HepG2 (cell line): ENCODE results near the gene ELP2. TPM values are rescaled to one million over a fixed set of nuclear protein-coding genes. Genes with fewer than 3 reads are reported as not detected.

Experiments used
- ATAC-seq: fragments of 200-7000 bp; cut with Tn5 transposase; 3 replicates; pipeline ENCODE4 v1.9.1; 2020; ENCODE audit warnings: mild to moderate bottlenecking, moderate library complexity
- BruUV-seq: library from RNA; stranded (reverse); fragments of 400-500 nt; replicated peaks from 2 replicates; lab custom pipeline; 2021; lab: Mats Ljungman, UMichigan
- CTCF ChIA-PET: fragments of 300-600 bp; formaldehyde crosslinking; extraction: SDS; loops from one replicate; lab custom pipeline; 2021; ENCODE audit warnings: low total read pairs, inconsistent platforms, low intra/inter-chr PET ratio; lab: Yijun Ruan, JAX
- POLR2A ChIA-PET: fragments of 350-600 bp; sonication (Branson Sonifier 250); formaldehyde crosslinking; loops from one replicate; lab custom pipeline; 2020; ENCODE audit warnings: antibody characterized with exemption, inconsistent platforms; lab: Yijun Ruan, JAX
- DNase-seq: peaks from one replicate; pipeline ENCODE4 v3.0.0-alpha.2; 2015; ENCODE audit warnings: low spot score
- FAIRE-seq: peaks from 3 replicates; lab custom pipeline; 2011; peaks lifted over from hg19 to GRCh38; lab: Jason Lieb, UNC
- H2AFZ ChIP-seq: one replicate; pipeline ENCODE4 v1.6.1; 2011; ENCODE audit warnings: low read length, inconsistent platforms
- H3K27ac ChIP-seq: fragments of 300-600 bp; 3 replicates; pipeline ENCODE4 v1.8.0; 2011; ENCODE audit warnings: mixed run types, mild to moderate bottlenecking, mixed read lengths, low read length, inconsistent platforms; ENCODE audit not compliant: insufficient read depth; ENCODE audit errors: extremely low read length
- H3K27me3 ChIP-seq, 2 experiments: fragments of 200-600 bp in 1 of 2; 2 replicates in 1 of 2; 3 replicates in 1 of 2; pipeline versions ENCODE4 v1.6.0 to v1.8.0; 2011; ENCODE audit warnings: low read length in 2 of 2, mild to moderate bottlenecking in 2 of 2, moderate library complexity in 2 of 2, inconsistent platforms in 1 of 2; ENCODE audit not compliant: insufficient read depth in 2 of 2, control insufficient read depth in 1 of 2
- H3K36me3 ChIP-seq, 2 experiments: fragments of 200-600 bp in 1 of 2; replicated peaks in 1 of 2; 2 replicates in 1 of 2; 3 replicates in 1 of 2; pipeline versions ENCODE4 v1.5.1 to v1.8.0; 2011; ENCODE audit warnings: low read length in 2 of 2, inconsistent platforms in 1 of 2; ENCODE audit not compliant: insufficient read depth in 2 of 2, control insufficient read depth in 1 of 2
- H3K4me1 ChIP-seq: 2 replicates; pipeline ENCODE4 v1.5.1; 2012; ENCODE audit warnings: low read length, inconsistent platforms; ENCODE audit not compliant: insufficient read depth
- H3K4me2 ChIP-seq: 2 replicates; pipeline ENCODE4 v1.6.0; 2011; ENCODE audit warnings: low read depth, low read length, inconsistent platforms
- H3K4me3 ChIP-seq, 3 experiments: fragments of 200-600 bp in 1 of 3; sonication (generic), shearing (Covaris generic) in 1 of 3; replicated peaks in 1 of 3; 2 replicates each; pipeline ENCODE4 v1.5.1; 2011 to 2016; ENCODE audit warnings: low read length in 3 of 3, inconsistent platforms in 2 of 3, low read depth in 2 of 3, mild to moderate bottlenecking in 2 of 3, control low read depth in 1 of 3, mixed read lengths in 1 of 3; ENCODE audit not compliant: insufficient read depth in 1 of 3
- H3K79me2 ChIP-seq: one replicate; pipeline ENCODE4 v1.6.1; 2011; ENCODE audit warnings: low read length, inconsistent platforms; ENCODE audit not compliant: insufficient read depth
- H3K9ac ChIP-seq: 2 replicates; pipeline ENCODE4 v1.6.0; 2011; ENCODE audit warnings: mild to moderate bottlenecking, low read depth, low read length, inconsistent platforms; ENCODE audit not compliant: insufficient read depth
- H3K9me3 ChIP-seq: 2 replicates; pipeline ENCODE4 v1.5.1; 2012; ENCODE audit warnings: mild to moderate bottlenecking, low read length
- H4K20me1 ChIP-seq: 2 replicates; pipeline ENCODE4 v1.6.0; 2011; ENCODE audit warnings: inconsistent platforms, mild to moderate bottlenecking, low read length, moderate library complexity; ENCODE audit not compliant: insufficient read depth
- AHR ChIP-seq: IDR thresholded peaks from 2 replicates; pipeline ENCODE4 v1.6.1; 2018; ENCODE audit warnings: missing genetic modification reagents, missing compliant biosample characterization
- ARID2 ChIP-seq: sonication (generic); formaldehyde crosslinking; IDR thresholded peaks from 2 replicates; pipeline ENCODE4 v1.8.1; 2022; ENCODE audit warnings: mild to moderate bottlenecking, missing genetic modification reagents, borderline replicate concordance
- NFYB ChIP-seq: sonication (generic); formaldehyde crosslinking; IDR thresholded peaks from 2 replicates; pipeline ENCODE4 v1.4.0; 2020; ENCODE audit warnings: missing genetic modification reagents
- ONECUT2 ChIP-seq: sonication (generic); formaldehyde crosslinking; IDR thresholded peaks from 2 replicates; pipeline ENCODE4 v1.4.0; 2020; ENCODE audit warnings: missing genetic modification reagents
- ZNF672 ChIP-seq: sonication (generic); formaldehyde crosslinking; IDR thresholded peaks from 2 replicates; pipeline ENCODE4 v1.8.1; 2022; ENCODE audit warnings: missing genetic modification reagents
- ZNF883 ChIP-seq: sonication (generic); formaldehyde crosslinking; IDR thresholded peaks from 2 replicates; pipeline ENCODE4 v1.5.1; 2020; ENCODE audit warnings: mild to moderate bottlenecking, missing genetic modification reagents; ENCODE audit errors: not compliant biosample characterization
- WGBS: methylation state at CpG from one replicate; pipeline ENCODE4 v1.1.6; 2017; ENCODE audit warnings: low lambda C conversion rate; 5-methylcytosine and 5-hydroxymethylcytosine counted together
- in situ Hi-C: cut with HindIII; loops from 2 replicates; pipeline ENCODE4 v1.10.0; 2017; ENCODE audit warnings: low pct_unique_long_range_greater_than_20kb; ENCODE audit not compliant: extremely low pct_ligation_motif_present
- intact Hi-C: fragments of 100-400 bp; cut with micrococcal nuclease; formaldehyde crosslinking; loops from one replicate; pipeline ENCODE4 v1.10.0; 2022; ENCODE audit not compliant: unreplicated experiment
- polyA plus RNA-seq, 8 experiments: library from polyadenylated mRNA; depleted of rRNA in 3 of 8; stranded (reverse) in 7 of 8; unstranded in 1 of 8; fragments of >200 nt; fragmentation: Illumina TruSeq in 4 of 8; extraction: Trizol in 4 of 8; gene quantifications; 2 replicates each; pipeline versions ENCODE4 v1.2.1 to v1.2.3, GENCODE V29; 2011 to 2016; ENCODE audit warnings: low read depth in 4 of 8, missing spikeins in 1 of 8, mixed read lengths in 1 of 8; ENCODE audit not compliant: insufficient read depth in 1 of 8
- total RNA-seq, 5 experiments: library from RNA; depleted of rRNA; stranded (reverse); fragments of >200 nt; fragmentation: Illumina TruSeq; extraction: Trizol; gene quantifications; 2 replicates each; pipeline ENCODE4 v1.2.3, GENCODE V29; 2016; ENCODE audit warnings: low read depth in 1 of 5
- TF ChIP-seq, protein P1 (sequence below): IDR thresholded peaks from 2 replicates; pipeline ENCODE4 v1.6.1; 2016; ENCODE audit warnings: mild to moderate bottlenecking, missing biosample characterization, missing genetic modification reagents
- TF ChIP-seq, protein P2 (sequence below): sonication (generic); formaldehyde crosslinking; IDR thresholded peaks from 2 replicates; pipeline ENCODE4 v1.5.0; 2020; ENCODE audit warnings: missing genetic modification reagents, mild to moderate bottlenecking, borderline replicate concordance
- TF ChIP-seq, protein P3 (sequence below): sonication (generic); formaldehyde crosslinking; IDR thresholded peaks from 2 replicates; pipeline ENCODE4 v1.8.1; 2023; ENCODE audit warnings: missing genetic modification reagents, mild to moderate bottlenecking, borderline replicate concordance
- TF ChIP-seq, protein P4 (sequence below): sonication (generic); formaldehyde crosslinking; IDR thresholded peaks from 2 replicates; pipeline ENCODE4 v1.5.0; 2020; ENCODE audit warnings: missing genetic modification reagents, mild to moderate bottlenecking, borderline replicate concordance
- TF ChIP-seq, protein P5 (sequence below): sonication (generic); formaldehyde crosslinking; IDR thresholded peaks from 2 replicates; pipeline ENCODE4 v1.8.0; 2022; ENCODE audit warnings: mild to moderate bottlenecking, missing genetic modification reagents; ENCODE audit not compliant: insufficient replicate concordance
- TF ChIP-seq, protein P6 (sequence below): sonication (generic); formaldehyde crosslinking; IDR thresholded peaks from 2 replicates; pipeline ENCODE4 v1.4.0; 2020; ENCODE audit warnings: missing genetic modification reagents, borderline replicate concordance

Gene ELP2
- total and polyA plus RNA-seq, 2 of the 13 experiments (the other 11 are each of a cell fraction or from before 2014, with no cell fraction given) = 98.7 to 100 TPM

DNA sequence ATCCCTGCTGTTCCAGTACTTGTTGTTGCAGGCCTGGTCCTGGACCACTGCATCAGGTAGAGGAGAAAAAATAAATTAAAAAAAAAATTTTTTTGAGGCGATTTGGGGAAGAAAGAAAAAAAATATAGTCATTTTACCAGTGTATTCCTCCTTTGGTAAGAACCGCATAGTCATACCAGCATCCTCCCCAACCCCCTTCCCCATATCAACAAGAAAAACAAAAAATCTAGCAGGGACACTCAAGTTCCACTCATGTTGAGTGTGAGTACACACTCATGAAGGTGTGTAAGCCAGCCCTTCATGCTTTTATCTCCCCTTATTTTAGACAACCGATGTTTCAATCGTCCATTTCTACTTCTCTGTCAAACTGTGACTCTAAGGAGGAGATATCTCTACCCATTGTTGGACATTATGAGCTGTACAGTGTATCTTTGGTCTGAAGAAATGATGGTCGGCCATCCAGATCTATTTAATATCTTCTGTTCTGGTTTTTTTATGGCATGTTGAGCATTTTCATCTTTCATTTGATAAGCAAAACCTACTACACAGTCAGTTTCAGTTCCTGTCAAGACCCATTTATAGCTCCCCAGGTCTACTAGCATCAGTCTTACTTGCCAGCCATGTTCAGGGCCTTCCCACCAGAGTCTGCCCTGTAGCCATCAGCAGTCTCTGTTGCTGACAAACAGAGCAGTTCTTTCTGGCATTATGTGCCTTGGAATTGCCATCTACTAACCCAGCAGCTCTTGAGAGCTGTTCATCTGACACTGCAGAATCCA lies 20.0 kb downstream of the ELP2 start:
- H3K9me3 ChIP-seq = no peaks in the 10 kb centered on the region
- no peak overlapping the region for H2AFZ ChIP-seq
- H3K27ac ChIP-seq = no peak overlapping the region
- DNase-seq (no peak), FAIRE-seq (no peak), ATAC-seq (no peak)
- H3K79me2 ChIP-seq = no peaks in the 10 kb centered on the region
- BruUV-seq = no TSS peak
- POLR2A ChIA-PET = no interaction called here
- peaks cover 23% of the 10 kb centered on the region for H3K4me1 ChIP-seq
- H4K20me1 ChIP-seq = no peaks in the 10 kb centered on the region
- H3K9ac ChIP-seq = no peak overlapping the region
- intact Hi-C loops = no loop called here
- in situ Hi-C loops = no loop called here
- no peak overlapping the region for H3K4me2 ChIP-seq
- H3K4me3 ChIP-seq = no peak overlapping the region
- 98% methylated on average over 5 of the region's 5 CpGs for whole genome bisulfite sequencing
- H3K27me3 ChIP-seq = no peaks in the 10 kb centered on the region
- H3K36me3 ChIP-seq = peaks cover 26 to 80% of the 10 kb centered on the region in 2 experiments
- CTCF ChIA-PET = no interaction called here
- TF ChIP-seq, protein P1, sequence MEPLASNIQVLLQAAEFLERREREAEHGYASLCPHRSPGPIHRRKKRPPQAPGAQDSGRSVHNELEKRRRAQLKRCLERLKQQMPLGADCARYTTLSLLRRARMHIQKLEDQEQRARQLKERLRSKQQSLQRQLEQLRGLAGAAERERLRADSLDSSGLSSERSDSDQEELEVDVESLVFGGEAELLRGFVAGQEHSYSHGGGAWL = no peak
- TF ChIP-seq NFYB (CRISPR knock-in tag) (no peak), ONECUT2 (CRISPR knock-in tag) (no peak), AHR (CRISPR knock-in tag) (no peak), ZNF672 (CRISPR knock-in tag) (no peak), ZNF883 (no peak), ARID2 (CRISPR knock-in tag) (no peak)
- TF ChIP-seq, protein P2, sequence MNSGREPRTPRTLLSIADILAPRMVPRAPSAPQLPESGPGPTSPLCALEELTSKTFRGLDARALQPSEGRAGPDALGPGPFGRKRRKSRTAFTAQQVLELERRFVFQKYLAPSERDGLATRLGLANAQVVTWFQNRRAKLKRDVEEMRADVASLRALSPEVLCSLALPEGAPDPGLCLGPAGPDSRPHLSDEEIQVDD = no peak
- TF ChIP-seq, protein P3, sequence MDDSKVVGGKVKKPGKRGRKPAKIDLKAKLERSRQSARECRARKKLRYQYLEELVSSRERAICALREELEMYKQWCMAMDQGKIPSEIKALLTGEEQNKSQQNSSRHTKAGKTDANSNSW = no peak
- TF ChIP-seq, protein P4, sequence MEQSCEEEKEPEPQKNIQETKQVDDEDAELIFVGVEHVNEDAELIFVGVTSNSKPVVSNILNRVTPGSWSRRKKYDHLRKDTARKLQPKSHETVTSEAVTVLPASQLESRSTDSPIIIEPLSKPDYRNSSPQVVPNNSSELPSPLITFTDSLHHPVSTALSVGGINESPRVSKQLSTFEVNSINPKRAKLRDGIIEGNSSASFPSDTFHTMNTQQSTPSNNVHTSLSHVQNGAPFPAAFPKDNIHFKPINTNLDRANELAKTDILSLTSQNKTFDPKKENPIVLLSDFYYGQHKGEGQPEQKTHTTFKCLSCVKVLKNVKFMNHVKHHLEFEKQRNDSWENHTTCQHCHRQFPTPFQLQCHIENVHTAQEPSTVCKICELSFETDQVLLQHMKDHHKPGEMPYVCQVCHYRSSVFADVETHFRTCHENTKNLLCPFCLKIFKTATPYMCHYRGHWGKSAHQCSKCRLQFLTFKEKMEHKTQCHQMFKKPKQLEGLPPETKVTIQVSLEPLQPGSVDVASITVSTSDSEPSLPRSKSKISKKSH (CRISPR knock-in tag) = no peak
- TF ChIP-seq, protein P5, sequence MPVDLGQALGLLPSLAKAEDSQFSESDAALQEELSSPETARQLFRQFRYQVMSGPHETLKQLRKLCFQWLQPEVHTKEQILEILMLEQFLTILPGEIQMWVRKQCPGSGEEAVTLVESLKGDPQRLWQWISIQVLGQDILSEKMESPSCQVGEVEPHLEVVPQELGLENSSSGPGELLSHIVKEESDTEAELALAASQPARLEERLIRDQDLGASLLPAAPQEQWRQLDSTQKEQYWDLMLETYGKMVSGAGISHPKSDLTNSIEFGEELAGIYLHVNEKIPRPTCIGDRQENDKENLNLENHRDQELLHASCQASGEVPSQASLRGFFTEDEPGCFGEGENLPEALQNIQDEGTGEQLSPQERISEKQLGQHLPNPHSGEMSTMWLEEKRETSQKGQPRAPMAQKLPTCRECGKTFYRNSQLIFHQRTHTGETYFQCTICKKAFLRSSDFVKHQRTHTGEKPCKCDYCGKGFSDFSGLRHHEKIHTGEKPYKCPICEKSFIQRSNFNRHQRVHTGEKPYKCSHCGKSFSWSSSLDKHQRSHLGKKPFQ (CRISPR knock-in tag) = no peak
- TF ChIP-seq, protein P6, sequence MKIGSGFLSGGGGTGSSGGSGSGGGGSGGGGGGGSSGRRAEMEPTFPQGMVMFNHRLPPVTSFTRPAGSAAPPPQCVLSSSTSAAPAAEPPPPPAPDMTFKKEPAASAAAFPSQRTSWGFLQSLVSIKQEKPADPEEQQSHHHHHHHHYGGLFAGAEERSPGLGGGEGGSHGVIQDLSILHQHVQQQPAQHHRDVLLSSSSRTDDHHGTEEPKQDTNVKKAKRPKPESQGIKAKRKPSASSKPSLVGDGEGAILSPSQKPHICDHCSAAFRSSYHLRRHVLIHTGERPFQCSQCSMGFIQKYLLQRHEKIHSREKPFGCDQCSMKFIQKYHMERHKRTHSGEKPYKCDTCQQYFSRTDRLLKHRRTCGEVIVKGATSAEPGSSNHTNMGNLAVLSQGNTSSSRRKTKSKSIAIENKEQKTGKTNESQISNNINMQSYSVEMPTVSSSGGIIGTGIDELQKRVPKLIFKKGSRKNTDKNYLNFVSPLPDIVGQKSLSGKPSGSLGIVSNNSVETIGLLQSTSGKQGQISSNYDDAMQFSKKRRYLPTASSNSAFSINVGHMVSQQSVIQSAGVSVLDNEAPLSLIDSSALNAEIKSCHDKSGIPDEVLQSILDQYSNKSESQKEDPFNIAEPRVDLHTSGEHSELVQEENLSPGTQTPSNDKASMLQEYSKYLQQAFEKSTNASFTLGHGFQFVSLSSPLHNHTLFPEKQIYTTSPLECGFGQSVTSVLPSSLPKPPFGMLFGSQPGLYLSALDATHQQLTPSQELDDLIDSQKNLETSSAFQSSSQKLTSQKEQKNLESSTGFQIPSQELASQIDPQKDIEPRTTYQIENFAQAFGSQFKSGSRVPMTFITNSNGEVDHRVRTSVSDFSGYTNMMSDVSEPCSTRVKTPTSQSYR (CRISPR knock-in tag) = no peak
